Left hindlimb (tissue), 1 donor: ENCODE measurements around the gene UGT1A6.

Experiments
- DNase-seq: peaks from one replicate; pipeline ENCODE4 v3.0.0-alpha.2; 2018

The UGT1A6 gene

DNA sequence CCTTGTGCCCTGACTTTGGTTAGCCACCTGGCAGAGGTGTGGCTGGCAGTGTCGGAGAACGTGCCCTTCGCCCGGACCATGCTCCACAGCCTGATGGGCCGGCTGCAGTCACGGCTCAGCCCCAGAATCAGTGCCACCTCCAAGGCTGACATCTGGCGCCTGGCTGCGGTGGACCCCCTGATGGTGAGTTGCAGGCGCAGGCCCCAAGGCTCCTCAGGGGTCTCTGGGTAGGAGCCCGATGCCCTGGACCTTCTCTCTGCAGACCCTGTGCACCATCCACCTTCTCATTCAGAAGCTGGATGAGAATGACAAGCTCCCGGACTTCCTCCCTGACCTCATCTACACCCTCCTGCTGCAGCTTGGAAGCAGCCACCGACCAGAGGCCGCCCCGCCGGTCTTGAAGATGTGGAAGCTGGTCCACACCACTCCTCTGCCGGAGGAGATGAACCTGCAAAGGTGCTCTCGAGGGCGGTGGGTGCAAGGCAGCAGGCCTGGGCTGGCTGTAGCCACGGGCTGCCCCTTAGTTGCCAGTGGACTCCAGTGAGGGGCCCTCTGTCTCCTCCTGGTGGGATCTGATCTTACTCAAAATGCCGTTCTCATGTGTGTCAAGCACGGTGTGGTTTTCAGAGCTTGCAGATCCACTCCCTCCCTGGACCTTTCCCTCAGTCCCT is 129.5 kb downstream of the UGT1A6 start:
- DNase-seq: no peak
